Vagina (tissue), 2 donors: ENCODE results near the gene LIMCH1. TPM values are rescaled to one million over a fixed set of nuclear protein-coding genes. Genes with fewer than 3 reads are reported as not detected.

Experiments
- DNase-seq, 2 donors: peaks; one replicate each; pipeline ENCODE4 v3.0.0-alpha.2; 2017; ENCODE audit errors: extremely low spot score in 2 of 2
- H3K27ac ChIP-seq: fragments of 200-600 bp; sonication (generic); one replicate; pipeline ENCODE4 v1.5.1; 2019
- H3K27me3 ChIP-seq: fragments of 200-600 bp; sonication (generic); one replicate; pipeline ENCODE4 v1.5.1; 2019
- H3K36me3 ChIP-seq, 2 donors: fragments of 200-600 bp; sonication (generic); one replicate each; pipeline ENCODE4 v1.5.1; 2017 to 2019
- H3K4me1 ChIP-seq: fragments of 200-600 bp; sonication (generic); one replicate; pipeline ENCODE4 v1.5.1; 2019
- H3K4me3 ChIP-seq, 2 donors: fragments of 200-600 bp; sonication (generic); 1 replicate in 1 of 2; 2 replicates in 1 of 2; pipeline ENCODE4 v1.5.1; 2016 to 2019
- H3K9me3 ChIP-seq: fragments of 200-600 bp; sonication (generic); one replicate; pipeline ENCODE4 v1.5.1; 2019
- CTCF ChIP-seq, 3 experiments: fragments of 450-650 bp in 2 of 3; fragments of 200-600 bp in 1 of 3; sonication (generic) in 1 of 3; IDR thresholded peaks; one replicate each; pipeline ENCODE4 v1.5.1; 2017 to 2019; ENCODE audit warnings: antibody characterized with exemption in 3 of 3, mild to moderate bottlenecking in 2 of 3, moderate library complexity in 2 of 3
- POLR2A ChIP-seq, 2 donors: fragments of 450-650 bp; IDR thresholded peaks; one replicate each; pipeline ENCODE4 v1.6.1; 2017; ENCODE audit warnings: antibody characterized with exemption in 2 of 2, mild to moderate bottlenecking in 2 of 2, moderate library complexity in 2 of 2
- POLR2AphosphoS5 ChIP-seq, 2 donors: sonication (generic); formaldehyde crosslinking; IDR thresholded peaks; one replicate each; pipeline ENCODE4 v1.9.0; 2017; ENCODE audit warnings: antibody characterized with exemption in 2 of 2, mild to moderate bottlenecking in 2 of 2, low read depth in 1 of 2; ENCODE audit not compliant: insufficient read depth in 1 of 2
- intact Hi-C: fragments of 100-400 bp; cut with DNase I; formaldehyde crosslinking; loops from one replicate; pipeline ENCODE4 v1.15.1; 2023
- total RNA-seq: library from RNA; depleted of rRNA; stranded (reverse); fragments of >200 nt; gene quantifications from one replicate; pipeline ENCODE4 v1.2.3, GENCODE V29; 2016

LIMCH1 gene
- total RNA-seq, 1 donor from 2014 or later, result 17.9 TPM

- TF ChIP-seq CTCF (IDR thresholded peaks at IDR 0.05), result no peak
- no peak for TF ChIP-seq POLR2AphosphoS5 (IDR thresholded peaks at IDR 0.05; ENCODE audit: insufficient read depth in 1 of 2, low read depth in 1 of 2)
- intact Hi-C loops, result no loop called here
Observed at GRCh38 chr4:41723286-41723685, 185.3 kb downstream of the LIMCH1 start.

GRCh38 chr4:41725254-41725653 is 187.3 kb downstream of the LIMCH1 start:
- H3K27me3 ChIP-seq, result no peaks in the 10 kb centered on the region
- no peak for DNase-seq
- no peak overlapping the region for H3K4me3 ChIP-seq
- intact Hi-C loops, result no loop called here
- H3K27ac ChIP-seq, result no peak overlapping the region
- H3K36me3 ChIP-seq, result no peaks in the 10 kb centered on the region
- H3K9me3 ChIP-seq, result peaks cover 8% of the 10 kb centered on the region
- H3K4me1 ChIP-seq, result no peaks in the 10 kb centered on the region
- TF ChIP-seq POLR2AphosphoS5 (IDR thresholded peaks at IDR 0.05; ENCODE audit: insufficient read depth in 1 of 2, low read depth in 1 of 2), result no peak
- no peak for TF ChIP-seq POLR2A (IDR thresholded peaks at IDR 0.05)
- no peak for TF ChIP-seq CTCF (IDR thresholded peaks at IDR 0.05)

More at GRCh38 chr4:41723286-41723685, 185.3 kb downstream of the LIMCH1 start:
- H3K27ac ChIP-seq, result no peak overlapping the region
- no peaks in the 10 kb centered on the region for H3K36me3 ChIP-seq
- no peak overlapping the region for H3K4me3 ChIP-seq
- peaks cover 8% of the 10 kb centered on the region for H3K9me3 ChIP-seq
- no peaks in the 10 kb centered on the region for H3K4me1 ChIP-seq
- no peaks in the 10 kb centered on the region for H3K27me3 ChIP-seq
- DNase-seq, result no peak

DNA sequence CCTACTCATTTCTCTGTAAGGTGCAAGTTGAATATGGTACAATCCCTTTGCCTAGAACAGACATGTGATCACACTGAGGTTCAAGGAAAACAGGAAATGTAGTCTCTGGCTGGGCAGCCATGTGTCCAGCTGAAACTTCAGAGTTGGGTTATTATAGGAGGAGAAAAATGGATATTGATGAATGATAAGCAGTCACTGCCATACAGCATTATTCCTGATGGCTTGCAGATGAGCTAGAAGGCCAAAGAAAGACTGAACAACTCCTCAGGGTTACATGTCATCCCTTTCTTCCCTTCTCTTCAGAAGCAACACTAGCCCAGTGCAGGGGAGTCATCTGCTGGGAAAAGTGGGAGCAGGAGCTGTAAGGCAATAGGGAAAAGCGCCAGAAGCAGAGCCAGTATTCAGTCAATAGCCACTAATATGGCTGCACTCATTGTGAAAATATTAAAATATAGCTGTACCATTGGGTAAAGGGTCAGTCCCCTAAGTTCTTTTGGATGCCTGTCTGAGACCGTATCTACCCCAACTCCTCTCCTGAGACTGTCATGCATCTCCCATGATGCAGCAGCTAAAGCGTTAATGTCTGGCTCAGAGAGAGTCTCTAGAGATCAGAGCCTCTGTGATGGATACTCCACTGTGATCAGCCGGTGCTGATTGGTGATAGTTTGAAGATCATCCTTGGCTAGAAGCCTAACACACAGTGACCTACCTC is 190.1 kb downstream of the LIMCH1 start:
- intact Hi-C loops, result no loop called here

GRCh38 chr4:41728573-41728913 is 190.6 kb downstream of the LIMCH1 start:
- no peaks in the 10 kb centered on the region for H3K36me3 ChIP-seq
- intact Hi-C loops, result no loop called here
- DNase-seq, result no peak
- TF ChIP-seq POLR2A (IDR thresholded peaks at IDR 0.05), result no peak
- no peak for TF ChIP-seq CTCF (IDR thresholded peaks at IDR 0.05)
- no peak for TF ChIP-seq POLR2AphosphoS5 (IDR thresholded peaks at IDR 0.05; ENCODE audit: insufficient read depth in 1 of 2, low read depth in 1 of 2)
- no peaks in the 10 kb centered on the region for H3K27me3 ChIP-seq
- no peaks in the 10 kb centered on the region for H3K4me1 ChIP-seq
- H3K27ac ChIP-seq, result no peak overlapping the region
- H3K4me3 ChIP-seq, result no peak overlapping the region
- H3K9me3 ChIP-seq, result peaks cover 8% of the 10 kb centered on the region

More for the DNA sequence above, 190.1 kb downstream of the LIMCH1 start:
- no peak for DNase-seq
- no peaks in the 10 kb centered on the region for H3K4me1 ChIP-seq
- H3K36me3 ChIP-seq, result no peaks in the 10 kb centered on the region
- H3K9me3 ChIP-seq, result peaks cover 8% of the 10 kb centered on the region
- no peak for TF ChIP-seq POLR2A (IDR thresholded peaks at IDR 0.05)
- no peak for TF ChIP-seq POLR2AphosphoS5 (IDR thresholded peaks at IDR 0.05; ENCODE audit: insufficient read depth in 1 of 2, low read depth in 1 of 2)
- TF ChIP-seq CTCF (IDR thresholded peaks at IDR 0.05), result no peak
- no peak overlapping the region for H3K27ac ChIP-seq
- H3K27me3 ChIP-seq, result no peaks in the 10 kb centered on the region
- H3K4me3 ChIP-seq, result no peak overlapping the region

DNA sequence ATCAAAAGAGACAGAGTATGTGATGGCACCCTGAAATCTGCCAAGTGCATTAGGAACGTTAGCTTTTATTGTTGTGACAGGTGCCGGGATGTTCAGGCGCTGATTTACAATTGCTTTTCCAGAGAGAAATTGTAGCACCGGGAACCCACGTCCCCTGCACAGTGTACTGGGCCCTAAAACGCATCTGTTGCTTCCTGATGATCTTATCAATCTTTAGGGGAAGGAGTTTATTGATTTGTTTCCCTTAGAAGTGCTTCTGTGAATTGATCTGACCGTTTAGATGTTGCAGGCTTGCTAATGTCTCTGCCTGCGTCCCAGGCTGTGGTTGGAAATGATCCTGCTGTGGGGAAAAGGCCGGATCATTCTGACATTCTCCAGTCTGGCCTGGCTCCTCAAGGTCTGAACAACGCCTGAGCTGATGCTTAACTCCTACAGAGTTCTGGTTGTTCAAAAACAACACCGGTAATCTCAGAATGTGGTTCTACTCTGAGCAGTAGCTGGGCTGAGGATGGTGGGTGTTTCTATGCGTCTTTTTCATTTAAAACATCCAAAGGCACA is 193.7 kb downstream of the LIMCH1 start:
- no peak overlapping the region for H3K4me3 ChIP-seq
- intact Hi-C loops, result no loop called here
- H3K9me3 ChIP-seq, result no peaks in the 10 kb centered on the region
- H3K36me3 ChIP-seq, result no peaks in the 10 kb centered on the region
- no peak for DNase-seq
- H3K27ac ChIP-seq, result no peak overlapping the region
- TF ChIP-seq POLR2A (IDR thresholded peaks at IDR 0.05) (no peak), POLR2AphosphoS5 (IDR thresholded peaks at IDR 0.05; ENCODE audit: insufficient read depth in 1 of 2, low read depth in 1 of 2) (no peak), CTCF (IDR thresholded peaks at IDR 0.05) (no peak)
- H3K4me1 ChIP-seq, result no peaks in the 10 kb centered on the region
- H3K27me3 ChIP-seq, result no peaks in the 10 kb centered on the region
